ENCODE results near the gene REEP5. TPM values are rescaled to one million over a fixed set of nuclear protein-coding genes. Genes with fewer than 3 reads are reported as not detected.

The REEP5 gene
- total and polyA plus RNA-seq, 2 of the 8 experiments (the other 6 are each of a cell fraction or from before 2014, with no cell fraction given) = 58.3 to 94.3 TPM

- Histone ChIP-seq H4K8ac (ENCODE audit: extremely low read depth, insufficient read depth, low read length) (no peak overlapping the region), H3K23me2 (ENCODE audit: low read depth, low read length) (no peaks in the 10 kb centered on the region; the same call in 1 of the 2 replicates), H3K27ac (ENCODE audit: low read depth, low read length) (no peak overlapping the region), H3K36me3 (ENCODE audit: control insufficient read depth in 2 of 4, insufficient read depth in 4 of 4, low read length in 3 of 4) (no peaks in the 10 kb centered on the region), H3K79me2 (ENCODE audit: control insufficient read depth in 1 of 2, insufficient read depth in 2 of 2, low read length in 2 of 2) (no peaks in the 10 kb centered on the region), H3K4me2 (ENCODE audit: insufficient read depth in 1 of 2, low read depth in 2 of 2, low read length in 2 of 2) (no peak overlapping the region), H2AFZ (ENCODE audit: low read length) (peak overlapping the region; percentile 72; the same call in 1 of the 2 replicates), H3K9ac (replicated peaks in 1 of 4; ENCODE audit: extremely low read depth in 1 of 4, low read depth in 3 of 4, low read length in 3 of 4) (no peak overlapping the region), H4K20me1 (replicated peaks in 1 of 2; ENCODE audit: control insufficient read depth in 1 of 2, insufficient read depth in 2 of 2, low read length in 2 of 2) (no peaks in the 10 kb centered on the region), H3K56ac (replicated peaks; ENCODE audit: insufficient read length, low read depth, low read length) (no peak overlapping the region), H3K14ac (ENCODE audit: insufficient read length) (no peak overlapping the region), H3K18ac (ENCODE audit: extremely low read depth, low read length) (no peak overlapping the region), H3K27me3 (replicated peaks in 1 of 4; ENCODE audit: control insufficient read depth in 3 of 4, extremely low read depth in 1 of 4, insufficient read depth in 3 of 4, low read length in 3 of 4) (no peaks in the 10 kb centered on the region), H4K5ac (ENCODE audit: insufficient read length, low read depth, low read length) (no peak overlapping the region), H3K4me1 (replicated peaks in 1 of 4; ENCODE audit: control insufficient read depth in 3 of 4, insufficient read depth in 4 of 4, low read length in 3 of 4) (peaks cover 0 to 6% (median 3%) of the 10 kb centered on the region in 4 experiments; a peak in 4 of 7 replicates), H2BK120ac (replicated peaks; ENCODE audit: low read depth, low read length) (no peak overlapping the region), H3K23ac (ENCODE audit: insufficient read length) (no peak overlapping the region), H2BK15ac (ENCODE audit: low read length) (no peak overlapping the region), H2BK12ac (ENCODE audit: low read depth, low read length) (no peak overlapping the region), H4K91ac (replicated peaks; ENCODE audit: insufficient read length, low read length) (no peak overlapping the region), H3K4me3 (ENCODE audit: extremely low read depth in 1 of 4, insufficient read depth in 2 of 4, low read depth in 3 of 4, low read length in 4 of 4) (no peak overlapping the region), H3K79me1 (ENCODE audit: low read depth, low read length) (no peaks in the 10 kb centered on the region), H3K9me3 (ENCODE audit: insufficient read depth in 2 of 2, low read depth in 1 of 2, low read length in 1 of 2) (no peaks in the 10 kb centered on the region), H2BK20ac (ENCODE audit: low read length) (no peak overlapping the region), H2AK5ac (ENCODE audit: low read depth, low read length) (no peak overlapping the region), H2BK5ac (ENCODE audit: low read depth, low read length) (no peak overlapping the region), H3K4ac (replicated peaks; ENCODE audit: insufficient read length, low read depth, low read length) (no peak overlapping the region)
- CTCF ChIA-PET (ENCODE audit: partially characterized antibody) = interaction anchor here (0.6 to 5.2 kb wide), 3 partner anchors 14 to 521 kb away, joined by 3 to 18 read pairs (median 3); partner anchors contain the start of gene MCC
- FAIRE-seq (no peak), DNase-seq (ENCODE audit: low read depth in 1 of 2, low spot score in 2 of 2) (no peak)
- 95% methylated on average over 6 of the region's 6 CpGs; no CpG with 5 or more reads in 1 of the 2 experiments for WGBS, 2 experiments (ENCODE audit: extremely low coverage in 1 of 2, insufficient coverage in 1 of 2, insufficient read length in 1 of 2, insufficient replicate concordance in 2 of 2, low coverage in 1 of 2, low lambda C conversion rate in 2 of 2, missing lambda C conversion rate in 1 of 2)
- POLR2A ChIA-PET (ENCODE audit: partially characterized antibody) = interaction anchor here (1.6 to 3.5 kb wide), 2 partner anchors 9 to 46 kb away, joined by 5 to 19 read pairs; partner anchors contain the start of genes DCP2 and REEP5
- TF ChIP-seq HDAC6 (IDR thresholded peaks at IDR 0.05; ENCODE audit: low read depth, low read length) (no peak), HDAC2 (IDR thresholded peaks at IDR 0.05; ENCODE audit: borderline replicate concordance in 1 of 2, low read depth in 2 of 2, low read length in 2 of 2) (no peak), SAP30 (IDR thresholded peaks at IDR 0.05; ENCODE audit: insufficient read depth, insufficient replicate concordance, low read length) (no peak), SP2 (IDR thresholded peaks at IDR 0.05; ENCODE audit: low read length) (no peak), PHF8 (conservative IDR thresholded peaks at IDR 0.05; ENCODE audit: low read depth, low read length) (no peak), MAX (IDR thresholded peaks at IDR 0.05) (no peak), ASH2L (IDR thresholded peaks at IDR 0.05; ENCODE audit: low read length) (no peak), ATF3 (IDR thresholded peaks at IDR 0.05; ENCODE audit: insufficient read depth, low read depth, low read length) (no peak), ATF2 (IDR thresholded peaks at IDR 0.05; ENCODE audit: low read length) (no peak), EGR1 (IDR thresholded peaks at IDR 0.05; ENCODE audit: borderline replicate concordance, low read depth, low read length) (no peak)
These were observed 45.6 kb upstream of the REEP5 start for GRCh38 chr5:112967520-112968083.
